Fibroblast of the aortic adventitia (primary cell): ENCODE data around the gene RNF150. TPM values are rescaled to one million over a fixed set of nuclear protein-coding genes. Genes with fewer than 3 reads are reported as not detected.
"Not testable (repeated sequence)": the region's sequence is repeated elsewhere in the genome, so short reads cannot be mapped to it uniquely, and the experiment has no call there.

ENCODE experiments used
- DNase-seq: peaks from one replicate; pipeline ENCODE4 v3.0.0-alpha.2; 2010; ENCODE audit warnings: low read depth
- H3K4me3 ChIP-seq: 2 replicates; pipeline ENCODE4 v1.5.1; 2011; ENCODE audit warnings: low read depth, mild to moderate bottlenecking, control low read depth, low read length, moderate library complexity
- total RNA-seq: library from RNA; depleted of rRNA; stranded (reverse); fragments of >200 nt; gene quantifications from 2 replicates; pipeline ENCODE4 v1.2.3, GENCODE V29; 2012; ENCODE audit warnings: low replicate concordance
- TF ChIP-seq, protein P1 (sequence below): IDR thresholded peaks from 2 replicates; pipeline ENCODE4 v1.5.1; 2011; ENCODE audit warnings: mild to moderate bottlenecking, low read length, control low read depth, inconsistent platforms; ENCODE audit not compliant: insufficient read depth

RNF150 gene
- total RNA-seq, 1 donor: 0.99 TPM

- no peak for DNase-seq
- TF ChIP-seq, protein P1, sequence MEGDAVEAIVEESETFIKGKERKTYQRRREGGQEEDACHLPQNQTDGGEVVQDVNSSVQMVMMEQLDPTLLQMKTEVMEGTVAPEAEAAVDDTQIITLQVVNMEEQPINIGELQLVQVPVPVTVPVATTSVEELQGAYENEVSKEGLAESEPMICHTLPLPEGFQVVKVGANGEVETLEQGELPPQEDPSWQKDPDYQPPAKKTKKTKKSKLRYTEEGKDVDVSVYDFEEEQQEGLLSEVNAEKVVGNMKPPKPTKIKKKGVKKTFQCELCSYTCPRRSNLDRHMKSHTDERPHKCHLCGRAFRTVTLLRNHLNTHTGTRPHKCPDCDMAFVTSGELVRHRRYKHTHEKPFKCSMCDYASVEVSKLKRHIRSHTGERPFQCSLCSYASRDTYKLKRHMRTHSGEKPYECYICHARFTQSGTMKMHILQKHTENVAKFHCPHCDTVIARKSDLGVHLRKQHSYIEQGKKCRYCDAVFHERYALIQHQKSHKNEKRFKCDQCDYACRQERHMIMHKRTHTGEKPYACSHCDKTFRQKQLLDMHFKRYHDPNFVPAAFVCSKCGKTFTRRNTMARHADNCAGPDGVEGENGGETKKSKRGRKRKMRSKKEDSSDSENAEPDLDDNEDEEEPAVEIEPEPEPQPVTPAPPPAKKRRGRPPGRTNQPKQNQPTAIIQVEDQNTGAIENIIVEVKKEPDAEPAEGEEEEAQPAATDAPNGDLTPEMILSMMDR: no peak
- H3K4me3 ChIP-seq: no peak overlapping the region
These were observed 67.4 kb downstream of the RNF150 start for GRCh38 chr4:141065872-141066271.

DNA sequence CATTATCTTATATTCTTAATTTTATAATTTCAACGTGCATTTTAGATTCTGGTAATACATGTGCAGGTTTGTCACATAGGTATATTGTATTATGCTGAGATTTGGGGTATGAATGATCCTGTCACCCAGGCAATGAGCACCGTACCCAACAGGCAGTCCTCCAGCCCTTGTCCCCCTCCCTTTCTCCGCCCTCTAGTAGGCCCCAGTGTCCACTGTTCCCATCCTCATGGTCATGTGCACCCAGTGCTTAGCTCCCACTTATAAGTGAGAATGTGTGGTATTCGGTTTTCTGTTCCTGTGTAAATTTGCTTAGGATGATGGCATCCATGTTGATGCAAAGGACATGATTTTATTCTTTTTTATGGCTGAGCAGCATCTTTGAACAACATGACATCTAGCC is 70.6 kb downstream of the RNF150 start:
- no peak overlapping the region for H3K4me3 ChIP-seq
- TF ChIP-seq, protein P1: no peak
- DNase-seq: no peak

GRCh38 chr4:141058591-141059512 is 74.4 kb downstream of the RNF150 start:
- DNase-seq: peak; percentile 2
- no peak overlapping the region for H3K4me3 ChIP-seq
- TF ChIP-seq, protein P1: no peak

DNA sequence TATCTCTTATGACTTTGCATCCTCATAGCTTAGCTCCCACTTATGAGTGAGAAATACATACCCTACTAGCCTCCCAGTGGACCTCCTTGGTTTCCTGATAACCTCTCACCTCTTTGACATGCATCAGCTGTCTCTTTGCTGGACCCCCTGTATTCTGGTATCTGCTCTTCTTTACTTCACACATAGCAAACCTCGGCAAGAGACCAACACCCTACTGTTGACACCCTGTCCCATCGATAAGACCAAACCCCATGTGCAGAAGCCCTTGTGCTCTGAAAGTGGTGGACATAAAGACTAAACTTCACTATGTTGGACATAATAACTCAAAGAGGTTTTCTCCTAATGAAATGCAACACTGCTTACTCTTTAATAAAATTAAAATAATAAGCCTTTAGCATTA is 75.7 kb downstream of the RNF150 start:
- TF ChIP-seq, protein P1: no peak
- DNase-seq: no peak

GRCh38 chr4:141056473-141056872 is 76.8 kb downstream of the RNF150 start:
- no peak overlapping the region for H3K4me3 ChIP-seq
- TF ChIP-seq, protein P1: no peak
- no peak for DNase-seq

More for the DNA sequence above, 75.7 kb downstream of the RNF150 start:
- H3K4me3 ChIP-seq: no peak overlapping the region

GRCh38 chr4:141054446-141054845 is 78.8 kb downstream of the RNF150 start:
- TF ChIP-seq, protein P1: no peak
- no peak for DNase-seq
- H3K4me3 ChIP-seq: no peak overlapping the region

- not testable (repeated sequence) for DNase-seq, H3K4me3 ChIP-seq
These were observed 82.3 kb downstream of the RNF150 start for GRCh38 chr4:141050999-141051398.
